G401.6 (cell line): ENCODE data around the gene CARS1.

Experiments used
- FAIRE-seq: peaks from 2 replicates; lab custom pipeline; 2012; peaks lifted over from hg19 to GRCh38; lab: Jason Lieb, UNC

CARS1 gene

GRCh38 chr11:3007404-3008010 is 49.7 kb downstream of the CARS1 start:
- no peak for FAIRE-seq

- no peak for FAIRE-seq
Measured at GRCh38 chr11:3006505-3007260, 50.5 kb downstream of the CARS1 start.

GRCh38 chr11:3004481-3004880 is 52.7 kb downstream of the CARS1 start:
- FAIRE-seq = no peak

- FAIRE-seq = no peak
Measured at GRCh38 chr11:3003396-3004231, 53.6 kb downstream of the CARS1 start.

GRCh38 chr11:3002871-3003270 is 54.4 kb downstream of the CARS1 start:
- no peak for FAIRE-seq

GRCh38 chr11:3002351-3002861 is 54.8 kb downstream of the CARS1 start:
- no peak for FAIRE-seq

- no peak for FAIRE-seq
Measured at GRCh38 chr11:3001496-3001895, 55.7 kb downstream of the CARS1 start.

- no peak for FAIRE-seq
Measured at GRCh38 chr11:3000032-3000961, 56.9 kb downstream of the CARS1 start.

GRCh38 chr11:2999464-2999998 is 57.7 kb downstream of the CARS1 start:
- FAIRE-seq = no peak

GRCh38 chr11:2998073-2998850 is 59.0 kb downstream of the CARS1 start:
- no peak for FAIRE-seq

GRCh38 chr11:2997406-2997805 is 59.8 kb downstream of the CARS1 start:
- FAIRE-seq = no peak

GRCh38 chr11:2996976-2997375 is 60.2 kb downstream of the CARS1 start:
- no peak for FAIRE-seq

GRCh38 chr11:2995893-2996554 is 61.2 kb downstream of the CARS1 start:
- no peak for FAIRE-seq

GRCh38 chr11:2995031-2995561 is 62.1 kb downstream of the CARS1 start:
- no peak for FAIRE-seq

- FAIRE-seq = no peak
Measured at GRCh38 chr11:2994336-2994730, 62.9 kb downstream of the CARS1 start.

GRCh38 chr11:2992997-2993325 is 64.3 kb downstream of the CARS1 start:
- FAIRE-seq = no peak

- peak; percentile 95 for FAIRE-seq
Measured at GRCh38 chr11:2992234-2992996, 64.8 kb downstream of the CARS1 start, which contains the start of gene NAP1L4. TSS of gene NAP1L4 (minus strand) at chr11:2992329. CDS start at chr11:2979220, 13,109 bp downstream.

GRCh38 chr11:2991452-2992233 is 65.6 kb downstream of the CARS1 start:
- FAIRE-seq = no peak
